Mesendoderm (in vitro differentiated cells): ENCODE results near the gene CRTC3.
"Not testable (repeated sequence)": the region's sequence is repeated elsewhere in the genome, so short reads cannot be mapped to it uniquely, and the experiment has no call there.

Source experiments
- DNase-seq: peaks from one replicate; pipeline ENCODE4 v3.0.0; 2013
- H2AK5ac ChIP-seq: 2 replicates; pipeline ENCODE4 v1.6.1; 2013; ENCODE audit warnings: low read length, inconsistent platforms
- H2BK120ac ChIP-seq: 2 replicates; pipeline ENCODE4 v1.6.1; 2013; ENCODE audit warnings: low read depth, mild to moderate bottlenecking, low read length, moderate library complexity, mixed read lengths
- H2BK15ac ChIP-seq: replicated peaks from 2 replicates; pipeline ENCODE4 v1.6.1; 2013; ENCODE audit warnings: low read depth, mild to moderate bottlenecking, moderate library complexity
- H2BK5ac ChIP-seq: 2 replicates; pipeline ENCODE4 v1.6.1; 2013; ENCODE audit warnings: low read length, inconsistent platforms
- H3K18ac ChIP-seq: 2 replicates; pipeline ENCODE4 v1.6.1; 2013; ENCODE audit warnings: mild to moderate bottlenecking, low read length, mixed read lengths
- H3K23ac ChIP-seq: one replicate; pipeline ENCODE4 v1.6.1; 2013; ENCODE audit warnings: low read length
- H3K27ac ChIP-seq: 2 replicates; pipeline ENCODE4 v1.5.1; 2013; ENCODE audit warnings: low read depth, mild to moderate bottlenecking, inconsistent platforms, low read length, moderate library complexity
- H3K27me3 ChIP-seq: 2 replicates; pipeline ENCODE4 v1.6.1; 2013; ENCODE audit warnings: low read length, control low read depth, mild to moderate bottlenecking, inconsistent platforms; ENCODE audit not compliant: insufficient read depth, poor library complexity
- H3K36me3 ChIP-seq: 2 replicates; pipeline ENCODE4 v1.6.1; 2013; ENCODE audit warnings: low read length, inconsistent platforms; ENCODE audit not compliant: control insufficient read depth, insufficient read depth
- H3K4ac ChIP-seq: one replicate; pipeline ENCODE4 v1.6.1; 2013; ENCODE audit warnings: low read depth, mild to moderate bottlenecking, low read length, moderate library complexity
- H3K4me1 ChIP-seq: 2 replicates; pipeline ENCODE4 v1.6.1; 2013; ENCODE audit warnings: low read depth, low read length, inconsistent platforms; ENCODE audit not compliant: control insufficient read depth
- H3K4me2 ChIP-seq: 2 replicates; pipeline ENCODE4 v1.6.1; 2013; ENCODE audit warnings: low read length
- H3K4me3 ChIP-seq: 2 replicates; pipeline ENCODE4 v1.5.1; 2013; ENCODE audit warnings: mild to moderate bottlenecking, low read length
- H3K56ac ChIP-seq: one replicate; pipeline ENCODE4 v1.6.1; 2013; ENCODE audit warnings: low read length
- H3K79me1 ChIP-seq: 2 replicates; pipeline ENCODE4 v1.6.1; 2013; ENCODE audit warnings: low read length, inconsistent platforms
- H3K79me2 ChIP-seq: 2 replicates; pipeline ENCODE4 v1.6.1; 2013; ENCODE audit warnings: mild to moderate bottlenecking, low read length; ENCODE audit not compliant: control insufficient read depth, insufficient read depth
- H3K9ac ChIP-seq: 2 replicates; pipeline ENCODE4 v1.6.1; 2013; ENCODE audit warnings: low read length, inconsistent platforms
- H4K5ac ChIP-seq: one replicate; pipeline ENCODE4 v1.6.1; 2013; ENCODE audit warnings: low read length
- H4K8ac ChIP-seq: one replicate; pipeline ENCODE4 v1.6.1; 2013; ENCODE audit warnings: low read depth, mild to moderate bottlenecking, control low read depth, low read length, moderate library complexity
- WGBS: extraction: QIAGEN DNeasy Blood & Tissue Kit; methylation state at CpG from one replicate; pipeline ENCODE4 v1.1.7; 2013; ENCODE audit warnings: low lambda C conversion rate, missing lambda C conversion rate; ENCODE audit not compliant: insufficient coverage; ENCODE audit errors: extremely low coverage; 5-methylcytosine and 5-hydroxymethylcytosine counted together

Gene CRTC3

GRCh38 chr15:90629217-90629616, 99.5 kb downstream of the CRTC3 start:
- no peak overlapping the region for H3K4me3 ChIP-seq
- no peak overlapping the region for H4K8ac ChIP-seq
- H3K18ac ChIP-seq = no peak overlapping the region
- peaks cover 2% of the 10 kb centered on the region for H3K4me1 ChIP-seq
- H3K36me3 ChIP-seq = no peaks in the 10 kb centered on the region
- WGBS = no CpG with 5 or more reads among the region's 12 CpGs
- no peak overlapping the region for H3K4ac ChIP-seq
- H3K27ac ChIP-seq = no peak overlapping the region
- H2AK5ac ChIP-seq = no peak overlapping the region
- no peak overlapping the region for H4K5ac ChIP-seq
- no peaks in the 10 kb centered on the region for H3K79me1 ChIP-seq
- H2BK120ac ChIP-seq = no peak overlapping the region
- no peak overlapping the region for H3K4me2 ChIP-seq
- no peak for DNase-seq
- no peak overlapping the region for H2BK5ac ChIP-seq
- H3K79me2 ChIP-seq = no peaks in the 10 kb centered on the region
- no peak overlapping the region for H3K56ac ChIP-seq
- no peak overlapping the region for H3K9ac ChIP-seq
- H3K23ac ChIP-seq = no peak overlapping the region
- no peak overlapping the region for H2BK15ac ChIP-seq
- H3K27me3 ChIP-seq = no peaks in the 10 kb centered on the region

- Histone ChIP-seq H2BK120ac (no peak overlapping the region), H3K79me2 (no peaks in the 10 kb centered on the region), H3K18ac (no peak overlapping the region), H3K27ac (no peak overlapping the region), H3K56ac (no peak overlapping the region), H3K4ac (no peak overlapping the region), H4K5ac (no peak overlapping the region), H3K23ac (no peak overlapping the region), H2BK15ac (no peak overlapping the region), H2BK5ac (no peak overlapping the region), H3K4me3 (no peak overlapping the region), H2AK5ac (no peak overlapping the region), H3K36me3 (no peaks in the 10 kb centered on the region), H3K27me3 (no peaks in the 10 kb centered on the region), H3K4me2 (no peak overlapping the region), H3K79me1 (no peaks in the 10 kb centered on the region), H3K9ac (no peak overlapping the region), H4K8ac (no peak overlapping the region), H3K4me1 (no peaks in the 10 kb centered on the region)
- no peak for DNase-seq
- no CpG with 5 or more reads among the region's 3 CpGs for WGBS
Measured at GRCh38 chr15:90633360-90633759, 103.6 kb downstream of the CRTC3 start.

GRCh38 chr15:90636993-90637392, 107.3 kb downstream of the CRTC3 start:
- not testable (repeated sequence) for H2AK5ac ChIP-seq, H2BK5ac ChIP-seq, H3K9ac ChIP-seq, H3K79me2 ChIP-seq, H4K8ac ChIP-seq, H3K27me3 ChIP-seq, H3K4me2 ChIP-seq, H3K18ac ChIP-seq, DNase-seq, H3K4ac ChIP-seq, H3K23ac ChIP-seq, H4K5ac ChIP-seq, H3K4me1 ChIP-seq, H3K27ac ChIP-seq, H2BK15ac ChIP-seq, H3K36me3 ChIP-seq, H2BK120ac ChIP-seq, H3K4me3 ChIP-seq, H3K56ac ChIP-seq, H3K79me1 ChIP-seq
- WGBS = no CpG with 5 or more reads among the region's 3 CpGs

- Histone ChIP-seq H3K79me2 (no peaks in the 10 kb centered on the region), H3K36me3 (no peaks in the 10 kb centered on the region), H4K8ac (no peak overlapping the region), H3K79me1 (no peaks in the 10 kb centered on the region), H3K4me2 (no peak overlapping the region), H3K18ac (no peak overlapping the region), H2BK120ac (no peak overlapping the region), H2BK15ac (no peak overlapping the region), H3K9ac (no peak overlapping the region), H3K4me3 (no peak overlapping the region), H3K4me1 (no peaks in the 10 kb centered on the region), H3K27ac (no peak overlapping the region), H2AK5ac (no peak overlapping the region), H4K5ac (no peak overlapping the region), H2BK5ac (no peak overlapping the region), H3K27me3 (no peaks in the 10 kb centered on the region), H3K56ac (no peak overlapping the region), H3K4ac (no peak overlapping the region), H3K23ac (no peak overlapping the region)
- WGBS = no CpG with 5 or more reads among the region's 6 CpGs
- DNase-seq = no peak
Measured at GRCh38 chr15:90637693-90638092, 108.0 kb downstream of the CRTC3 start.

- Histone ChIP-seq H3K4me1 (no peaks in the 10 kb centered on the region), H3K4me2 (no peak overlapping the region), H3K23ac (no peak overlapping the region), H2BK5ac (no peak overlapping the region), H3K56ac (no peak overlapping the region), H4K8ac (no peak overlapping the region), H2BK120ac (no peak overlapping the region), H4K5ac (no peak overlapping the region), H2BK15ac (no peak overlapping the region), H3K36me3 (no peaks in the 10 kb centered on the region), H3K79me1 (no peaks in the 10 kb centered on the region), H3K4ac (no peak overlapping the region), H3K79me2 (no peaks in the 10 kb centered on the region), H2AK5ac (no peak overlapping the region), H3K27ac (no peak overlapping the region), H3K9ac (no peak overlapping the region), H3K4me3 (no peak overlapping the region), H3K18ac (no peak overlapping the region), H3K27me3 (no peaks in the 10 kb centered on the region)
- DNase-seq = no peak
- WGBS = no CpG with 5 or more reads among the region's 12 CpGs
Measured at GRCh38 chr15:90638201-90638691, 108.5 kb downstream of the CRTC3 start.

- Histone ChIP-seq H3K18ac (no peak overlapping the region), H3K79me1 (no peaks in the 10 kb centered on the region), H4K5ac (no peak overlapping the region), H2BK15ac (no peak overlapping the region), H3K4me2 (no peak overlapping the region), H3K56ac (no peak overlapping the region), H3K9ac (no peak overlapping the region), H3K4me3 (no peak overlapping the region), H2BK5ac (no peak overlapping the region), H2AK5ac (no peak overlapping the region), H3K4me1 (no peaks in the 10 kb centered on the region), H3K36me3 (no peaks in the 10 kb centered on the region), H4K8ac (no peak overlapping the region), H2BK120ac (no peak overlapping the region), H3K27me3 (no peaks in the 10 kb centered on the region), H3K23ac (no peak overlapping the region), H3K79me2 (no peaks in the 10 kb centered on the region), H3K4ac (no peak overlapping the region), H3K27ac (no peak overlapping the region)
- no CpG with 5 or more reads among the region's 11 CpGs for WGBS
- no peak for DNase-seq
Measured at GRCh38 chr15:90638963-90639362, 109.2 kb downstream of the CRTC3 start.
